WTC11 (cell line): Measurements from ENCODE around the gene NPY5R.

Experiments
- CTCF ChIP-seq: fragments of 200-600 bp; IDR thresholded peaks from 2 replicates; pipeline ENCODE4 v1.8.0; 2022; ENCODE audit warnings: antibody characterized with exemption
- MAX ChIP-seq: sonication (generic); formaldehyde crosslinking; IDR thresholded peaks from 2 replicates; pipeline ENCODE4 v1.8.0; 2022; ENCODE audit warnings: mild to moderate bottlenecking, missing genetic modification reagents

- TF ChIP-seq MAX (CRISPR knock-in tag): no peak
- TF ChIP-seq CTCF: no peak
Measured at GRCh38 chr4:163395758-163396157, 52.1 kb downstream of the NPY5R start.
